Measurements from ENCODE around the gene VSIR.

VSIR gene

GRCh38 chr10:71749396-71749795 is 23.9 kb downstream of the VSIR start:
- Histone ChIP-seq H3K9ac (ENCODE audit: low read length) (peak overlapping the region; percentile 19), H3K4me3 (ENCODE audit: low read length) (no peak overlapping the region), H3K27me3 (replicated peaks; ENCODE audit: control insufficient read depth, insufficient read depth, low read length) (no peaks in the 10 kb centered on the region), H3K4me1 (ENCODE audit: control insufficient read depth, insufficient read depth, low read length) (peaks cover 30% of the 10 kb centered on the region), H3K9me3 (ENCODE audit: control insufficient read depth, low read length) (no peaks in the 10 kb centered on the region), H3K36me3 (ENCODE audit: control insufficient read depth, insufficient read depth, low read length, severe bottlenecking) (peaks cover 23% of the 10 kb centered on the region)
- no peak for DNase-seq (ENCODE audit: low read depth)

- no peaks in the 10 kb centered on the region for H3K9me3 ChIP-seq (ENCODE audit: control insufficient read depth, low read length)
- no peak overlapping the region for H3K4me3 ChIP-seq (ENCODE audit: low read length)
- DNase-seq (ENCODE audit: low read depth) = no peak
- H3K9ac ChIP-seq (ENCODE audit: low read length) = peak overlapping the region; percentile 19
- peaks cover 23% of the 10 kb centered on the region for H3K36me3 ChIP-seq (ENCODE audit: control insufficient read depth, insufficient read depth, low read length, severe bottlenecking)
- peaks cover 30% of the 10 kb centered on the region for H3K4me1 ChIP-seq (ENCODE audit: control insufficient read depth, insufficient read depth, low read length)
- H3K27me3 ChIP-seq (replicated peaks; ENCODE audit: control insufficient read depth, insufficient read depth, low read length) = no peaks in the 10 kb centered on the region
Measured at GRCh38 chr10:71748671-71749191, 24.6 kb downstream of the VSIR start.

- H3K9ac ChIP-seq (ENCODE audit: low read length) = no peak overlapping the region
- H3K27me3 ChIP-seq (replicated peaks; ENCODE audit: control insufficient read depth, insufficient read depth, low read length) = no peaks in the 10 kb centered on the region
- peaks cover 22% of the 10 kb centered on the region for H3K36me3 ChIP-seq (ENCODE audit: control insufficient read depth, insufficient read depth, low read length, severe bottlenecking)
- peaks cover 3% of the 10 kb centered on the region for H3K9me3 ChIP-seq (ENCODE audit: control insufficient read depth, low read length)
- no peak overlapping the region for H3K4me3 ChIP-seq (ENCODE audit: low read length)
- H3K4me1 ChIP-seq (ENCODE audit: control insufficient read depth, insufficient read depth, low read length) = peaks cover 30% of the 10 kb centered on the region
- no peak for DNase-seq (ENCODE audit: low read depth)
Measured at GRCh38 chr10:71747551-71748523, 25.5 kb downstream of the VSIR start.

- Histone ChIP-seq H3K36me3 (ENCODE audit: control insufficient read depth, insufficient read depth, low read length, severe bottlenecking) (peaks cover 14% of the 10 kb centered on the region), H3K4me1 (ENCODE audit: control insufficient read depth, insufficient read depth, low read length) (peaks cover 30% of the 10 kb centered on the region), H3K9ac (ENCODE audit: low read length) (no peak overlapping the region), H3K4me3 (ENCODE audit: low read length) (no peak overlapping the region), H3K27me3 (replicated peaks; ENCODE audit: control insufficient read depth, insufficient read depth, low read length) (no peaks in the 10 kb centered on the region), H3K9me3 (ENCODE audit: control insufficient read depth, low read length) (peaks cover 9% of the 10 kb centered on the region)
- no peak for DNase-seq (ENCODE audit: low read depth)
Measured at GRCh38 chr10:71747039-71747531, 26.2 kb downstream of the VSIR start.

GRCh38 chr10:71746344-71747037 is 26.8 kb downstream of the VSIR start:
- DNase-seq (ENCODE audit: low read depth) = no peak
- Histone ChIP-seq H3K4me1 (ENCODE audit: control insufficient read depth, insufficient read depth, low read length) (peaks cover 30% of the 10 kb centered on the region), H3K9me3 (ENCODE audit: control insufficient read depth, low read length) (peaks cover 9% of the 10 kb centered on the region), H3K36me3 (ENCODE audit: control insufficient read depth, insufficient read depth, low read length, severe bottlenecking) (peaks cover 9% of the 10 kb centered on the region), H3K4me3 (ENCODE audit: low read length) (no peak overlapping the region), H3K27me3 (replicated peaks; ENCODE audit: control insufficient read depth, insufficient read depth, low read length) (no peaks in the 10 kb centered on the region), H3K9ac (ENCODE audit: low read length) (no peak overlapping the region)

GRCh38 chr10:71745664-71746250 is 27.6 kb downstream of the VSIR start:
- H3K9me3 ChIP-seq (ENCODE audit: control insufficient read depth, low read length) = peaks cover 9% of the 10 kb centered on the region
- H3K4me3 ChIP-seq (ENCODE audit: low read length) = no peak overlapping the region
- no peaks in the 10 kb centered on the region for H3K27me3 ChIP-seq (replicated peaks; ENCODE audit: control insufficient read depth, insufficient read depth, low read length)
- H3K36me3 ChIP-seq (ENCODE audit: control insufficient read depth, insufficient read depth, low read length, severe bottlenecking) = peaks cover 6% of the 10 kb centered on the region
- no peak overlapping the region for H3K9ac ChIP-seq (ENCODE audit: low read length)
- H3K4me1 ChIP-seq (ENCODE audit: control insufficient read depth, insufficient read depth, low read length) = peaks cover 31% of the 10 kb centered on the region
- DNase-seq (ENCODE audit: low read depth) = no peak

GRCh38 chr10:71744897-71745663 is 28.2 kb downstream of the VSIR start:
- no peak overlapping the region for H3K9ac ChIP-seq (ENCODE audit: low read length)
- H3K9me3 ChIP-seq (ENCODE audit: control insufficient read depth, low read length) = peaks cover 9% of the 10 kb centered on the region
- H3K4me3 ChIP-seq (ENCODE audit: low read length) = no peak overlapping the region
- no peaks in the 10 kb centered on the region for H3K27me3 ChIP-seq (replicated peaks; ENCODE audit: control insufficient read depth, insufficient read depth, low read length)
- H3K4me1 ChIP-seq (ENCODE audit: control insufficient read depth, insufficient read depth, low read length) = peaks cover 38% of the 10 kb centered on the region
- no peaks in the 10 kb centered on the region for H3K36me3 ChIP-seq (ENCODE audit: control insufficient read depth, insufficient read depth, low read length, severe bottlenecking)
- DNase-seq (ENCODE audit: low read depth) = no peak

- Histone ChIP-seq H3K36me3 (ENCODE audit: control insufficient read depth, insufficient read depth, low read length, severe bottlenecking) (no peaks in the 10 kb centered on the region), H3K9me3 (ENCODE audit: control insufficient read depth, low read length) (peaks cover 9% of the 10 kb centered on the region), H3K9ac (ENCODE audit: low read length) (no peak overlapping the region), H3K4me1 (ENCODE audit: control insufficient read depth, insufficient read depth, low read length) (peaks cover 39% of the 10 kb centered on the region), H3K4me3 (ENCODE audit: low read length) (no peak overlapping the region), H3K27me3 (replicated peaks; ENCODE audit: control insufficient read depth, insufficient read depth, low read length) (no peaks in the 10 kb centered on the region)
- no peak for DNase-seq (ENCODE audit: low read depth)
Measured at GRCh38 chr10:71743866-71744265, 29.5 kb downstream of the VSIR start.

GRCh38 chr10:71743089-71743838 is 30.1 kb downstream of the VSIR start:
- DNase-seq (ENCODE audit: low read depth) = no peak
- H3K4me3 ChIP-seq (ENCODE audit: low read length) = no peak overlapping the region
- H3K9ac ChIP-seq (ENCODE audit: low read length) = no peak overlapping the region
- peaks cover 9% of the 10 kb centered on the region for H3K9me3 ChIP-seq (ENCODE audit: control insufficient read depth, low read length)
- H3K4me1 ChIP-seq (ENCODE audit: control insufficient read depth, insufficient read depth, low read length) = peaks cover 32% of the 10 kb centered on the region
- H3K27me3 ChIP-seq (replicated peaks; ENCODE audit: control insufficient read depth, insufficient read depth, low read length) = no peaks in the 10 kb centered on the region
- H3K36me3 ChIP-seq (ENCODE audit: control insufficient read depth, insufficient read depth, low read length, severe bottlenecking) = no peaks in the 10 kb centered on the region
